Fibroblast of gingiva (primary cell): ENCODE measurements around the gene H6PD.

ENCODE experiments used
- DNase-seq: peaks from one replicate; pipeline ENCODE4 v3.0.0-alpha.2; 2011; ENCODE audit warnings: low read depth

Gene H6PD

GRCh38 chr1:9234223-9235095 is at the start of gene H6PD:
TSS of gene H6PD (plus strand) at chr1:9234774. CDS start at chr1:9244935, 10,161 bp downstream.
- DNase-seq: peak; percentile 88

GRCh38 chr1:9186082-9186859 is 48.3 kb upstream of the H6PD start:
- DNase-seq: no peak

GRCh38 chr1:9187004-9187403 is 47.6 kb upstream of the H6PD start:
- no peak for DNase-seq

- no peak for DNase-seq
These were observed 44.3 kb upstream of the H6PD start for GRCh38 chr1:9190234-9190633.

GRCh38 chr1:9191231-9191630 is 43.3 kb upstream of the H6PD start:
- no peak for DNase-seq

GRCh38 chr1:9192578-9193232 is 41.9 kb upstream of the H6PD start:
- DNase-seq: no peak

GRCh38 chr1:9193233-9193625 is 41.3 kb upstream of the H6PD start:
- DNase-seq: peak; percentile 66

GRCh38 chr1:9194024-9194423 is 40.5 kb upstream of the H6PD start:
- no peak for DNase-seq

- no peak for DNase-seq
These were observed 38.9 kb upstream of the H6PD start for GRCh38 chr1:9195651-9196050.

GRCh38 chr1:9196129-9197040 is 38.2 kb upstream of the H6PD start:
- peak; percentile 89 for DNase-seq

- DNase-seq: no peak
These were observed 37.1 kb upstream of the H6PD start for GRCh38 chr1:9197186-9198099.

GRCh38 chr1:9198538-9199361 is 35.8 kb upstream of the H6PD start:
- DNase-seq: no peak

GRCh38 chr1:9200441-9200840 is 34.1 kb upstream of the H6PD start:
- DNase-seq: no peak

GRCh38 chr1:9201401-9202239 is 33.0 kb upstream of the H6PD start:
- DNase-seq: peak; percentile 80

- no peak for DNase-seq
These were observed 32.2 kb upstream of the H6PD start for GRCh38 chr1:9202240-9202870.

- DNase-seq: no peak
These were observed 31.0 kb upstream of the H6PD start for GRCh38 chr1:9203511-9203982.

- DNase-seq: peak; percentile 41
These were observed 30.3 kb upstream of the H6PD start for GRCh38 chr1:9204156-9204720.

- DNase-seq: peak; percentile 47
These were observed 27.5 kb upstream of the H6PD start for GRCh38 chr1:9207086-9207485.
